T1000 (cell line): Measurements from ENCODE around the gene MTUS2.

Experiments used
- DNase-seq: peaks from one replicate; lab custom pipeline; 2025; ENCODE audit warnings: mixed read lengths; lab: John Stamatoyannopoulos, UW

MTUS2 gene

DNA sequence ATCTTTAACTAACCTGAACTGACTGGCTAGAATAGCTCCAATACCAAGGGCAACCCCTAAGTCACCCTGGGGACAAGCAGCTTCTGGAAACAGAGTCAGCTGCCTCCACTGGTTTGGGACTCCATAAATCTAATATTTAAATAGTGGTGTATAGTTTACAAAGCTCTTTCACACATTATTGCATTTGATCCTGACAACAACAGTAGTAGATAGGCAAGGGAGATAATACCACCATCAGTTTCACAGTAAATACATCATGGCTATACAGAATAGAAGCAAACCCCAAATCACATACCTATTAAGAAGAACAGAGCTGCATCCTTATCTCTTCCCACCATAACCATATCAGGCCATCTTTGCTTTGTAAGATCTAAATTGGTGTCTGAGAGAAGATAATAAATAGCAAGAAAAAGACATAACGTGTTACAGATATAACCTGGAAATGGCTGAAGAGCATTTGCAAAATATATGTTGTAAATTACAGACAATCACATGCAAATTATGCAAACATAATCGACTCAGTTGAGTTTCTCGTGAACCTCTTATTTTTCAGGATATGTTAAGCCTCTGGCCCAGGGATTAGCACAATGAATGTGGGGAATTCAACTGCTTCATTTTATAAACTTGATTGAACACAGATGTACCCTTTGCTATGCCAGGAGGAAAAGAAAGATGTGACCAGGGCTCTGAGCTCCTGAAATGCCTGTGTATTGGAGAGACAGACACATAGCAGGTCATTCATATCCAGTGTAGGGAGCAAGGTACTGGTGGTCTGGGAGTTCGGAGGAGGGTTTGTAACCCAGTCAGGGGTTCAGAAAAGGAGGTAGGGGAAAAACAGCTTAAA lies 632.9 kb downstream of the MTUS2 start:
- no peak for DNase-seq

DNA sequence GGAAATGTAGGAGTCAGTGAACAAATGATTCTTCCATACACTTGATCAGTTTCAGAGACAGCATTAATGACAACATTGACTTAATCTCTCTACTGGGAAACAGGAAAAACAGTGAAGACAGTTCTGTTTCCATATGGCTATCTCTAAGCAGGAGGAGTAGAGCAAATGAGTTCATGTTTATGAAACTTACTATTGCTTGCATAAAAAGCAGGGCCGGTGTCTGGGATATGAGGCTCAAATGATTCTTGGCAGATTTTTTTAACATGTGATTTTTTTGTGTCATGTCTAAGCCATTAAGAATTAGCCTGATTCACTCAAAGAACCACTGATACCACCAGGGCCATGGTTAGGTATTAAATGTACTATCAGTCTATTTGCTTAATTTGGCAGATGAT lies 633.5 kb downstream of the MTUS2 start:
- DNase-seq, result no peak

DNA sequence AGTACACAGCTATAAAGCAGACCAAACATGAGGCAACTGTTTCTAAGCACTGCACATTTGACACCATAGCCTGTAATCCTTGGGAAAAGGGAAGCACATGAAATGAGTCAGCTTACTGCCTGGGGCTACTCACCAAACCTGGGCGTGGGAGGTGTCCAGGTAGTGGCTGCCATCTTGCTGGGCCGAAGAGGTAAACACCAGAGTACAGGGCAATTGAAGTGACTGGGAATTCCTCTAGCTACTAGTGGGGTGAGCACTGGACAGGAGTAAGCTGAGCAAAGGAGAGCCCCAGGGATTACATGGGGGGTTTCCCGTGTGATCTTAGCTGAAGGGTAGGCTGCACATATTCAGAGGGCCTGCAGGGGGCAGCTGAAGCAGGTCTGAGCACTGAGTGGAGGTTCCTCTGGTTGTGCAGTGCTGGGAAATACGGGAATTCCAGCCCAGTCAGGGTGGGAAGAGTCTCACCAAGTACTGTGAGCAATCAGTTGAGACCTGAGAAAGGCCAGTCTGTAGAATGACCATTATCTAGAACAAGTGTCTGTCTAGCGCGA lies 634.9 kb downstream of the MTUS2 start:
- DNase-seq, result no peak

DNA sequence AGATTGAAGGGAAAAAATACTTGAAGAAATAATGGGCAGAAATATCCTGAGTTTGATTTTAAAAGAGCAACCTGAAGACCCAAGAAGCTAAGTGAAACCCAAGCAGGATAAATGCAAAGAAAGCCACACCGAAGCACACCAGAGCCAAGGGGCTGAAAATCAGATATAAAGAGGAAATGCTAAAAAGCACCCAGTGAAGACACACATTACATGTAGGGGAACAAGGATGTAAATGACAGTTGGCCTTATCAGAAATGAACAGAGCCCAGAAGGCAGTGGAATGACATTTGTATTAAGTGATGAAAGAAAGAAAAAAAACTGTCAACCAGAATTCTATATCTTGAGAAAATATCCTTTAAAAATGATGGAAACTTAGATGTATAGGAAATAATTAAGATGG lies 636.3 kb downstream of the MTUS2 start:
- no peak for DNase-seq

DNA sequence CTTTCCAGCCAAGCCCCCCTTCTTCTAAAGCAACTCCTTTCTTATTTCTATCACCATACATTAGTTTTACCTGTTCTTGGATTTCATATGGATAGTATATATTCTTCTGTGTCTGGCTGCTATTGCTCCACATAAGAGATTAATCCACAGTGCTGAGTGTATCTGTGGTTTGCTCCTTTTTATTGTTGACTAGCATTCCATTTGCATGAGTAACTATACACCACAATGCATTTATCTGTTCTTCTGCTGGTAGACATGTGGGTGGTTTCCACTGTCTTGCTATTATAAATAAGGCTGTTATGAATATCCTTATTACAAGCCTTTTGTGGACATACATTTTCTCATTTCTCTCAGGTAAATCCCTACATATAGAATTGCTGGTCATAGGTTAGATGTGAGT lies 637.2 kb downstream of the MTUS2 start:
- no peak for DNase-seq

DNA sequence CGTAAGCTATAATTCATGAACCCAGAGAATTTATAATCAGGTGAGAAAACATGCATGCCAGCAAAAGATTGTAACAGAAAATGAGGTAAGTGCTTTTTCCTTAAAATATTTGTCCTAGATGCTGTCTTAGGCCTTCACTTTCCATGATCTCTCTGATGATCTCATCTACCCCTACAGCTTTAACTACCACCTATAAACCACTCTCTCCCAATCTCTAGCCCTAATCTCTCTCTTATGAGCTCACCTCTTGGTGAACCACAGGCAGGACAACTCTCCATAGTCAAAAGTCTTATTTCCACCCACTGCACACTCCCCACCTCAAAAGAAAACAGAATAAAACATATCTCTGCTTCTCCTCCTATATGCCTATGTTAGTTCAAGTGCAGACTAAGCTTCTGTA lies 638.3 kb downstream of the MTUS2 start:
- no peak for DNase-seq

DNA sequence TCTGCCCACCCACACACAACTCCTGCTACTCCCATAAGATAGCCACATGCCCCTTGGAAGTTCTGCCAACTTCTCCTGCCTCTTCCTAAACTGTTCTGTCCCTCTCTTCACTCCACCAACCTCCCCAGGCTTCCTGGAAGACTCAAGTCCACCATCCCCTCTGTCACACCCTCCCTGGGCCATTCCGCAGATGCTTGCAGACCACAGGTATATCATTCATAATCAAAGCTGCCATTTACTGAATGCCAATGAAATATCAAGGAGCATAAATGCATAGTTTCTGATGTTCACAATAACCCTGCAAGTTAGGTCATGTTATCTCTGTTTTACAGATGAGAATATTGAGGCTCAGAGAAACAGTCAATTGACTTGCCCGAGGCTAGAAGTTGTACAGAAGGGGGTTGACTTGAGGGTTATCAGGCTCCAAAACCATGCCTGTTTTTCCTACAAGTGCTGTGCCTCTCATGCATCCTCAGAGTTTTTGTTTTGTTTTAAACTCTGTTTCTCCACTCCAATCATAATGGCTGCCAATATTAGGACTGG lies 639.7 kb downstream of the MTUS2 start:
- DNase-seq, result no peak

DNA sequence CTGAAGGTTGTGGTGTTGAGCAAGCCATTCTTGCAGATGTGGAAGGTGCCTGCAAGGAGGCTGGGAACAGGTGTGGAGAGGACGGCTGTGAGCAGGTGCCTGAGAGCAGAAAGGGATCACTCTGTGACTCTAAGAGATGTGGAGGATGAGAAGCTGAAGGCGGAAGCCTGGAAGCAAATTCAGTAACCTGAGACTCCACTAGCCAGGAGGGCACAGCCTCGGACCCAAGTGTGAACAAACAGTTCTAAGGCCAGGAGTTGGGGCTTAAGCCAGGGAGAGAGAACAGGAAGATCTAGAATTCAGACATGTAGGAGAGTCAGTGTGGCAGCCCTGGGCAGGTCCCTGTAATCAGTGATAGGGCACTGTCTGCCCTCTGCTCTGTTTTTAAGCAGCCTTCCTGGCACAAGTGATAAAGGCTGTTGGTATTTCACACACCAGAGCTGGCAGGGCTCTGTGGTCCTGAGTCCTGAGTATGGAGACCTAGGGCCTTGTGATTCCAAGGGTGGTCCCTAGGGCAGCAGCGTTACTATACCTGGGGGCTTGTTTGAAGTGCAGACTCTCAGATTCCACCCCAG lies 644.1 kb downstream of the MTUS2 start:
- no peak for DNase-seq

DNA sequence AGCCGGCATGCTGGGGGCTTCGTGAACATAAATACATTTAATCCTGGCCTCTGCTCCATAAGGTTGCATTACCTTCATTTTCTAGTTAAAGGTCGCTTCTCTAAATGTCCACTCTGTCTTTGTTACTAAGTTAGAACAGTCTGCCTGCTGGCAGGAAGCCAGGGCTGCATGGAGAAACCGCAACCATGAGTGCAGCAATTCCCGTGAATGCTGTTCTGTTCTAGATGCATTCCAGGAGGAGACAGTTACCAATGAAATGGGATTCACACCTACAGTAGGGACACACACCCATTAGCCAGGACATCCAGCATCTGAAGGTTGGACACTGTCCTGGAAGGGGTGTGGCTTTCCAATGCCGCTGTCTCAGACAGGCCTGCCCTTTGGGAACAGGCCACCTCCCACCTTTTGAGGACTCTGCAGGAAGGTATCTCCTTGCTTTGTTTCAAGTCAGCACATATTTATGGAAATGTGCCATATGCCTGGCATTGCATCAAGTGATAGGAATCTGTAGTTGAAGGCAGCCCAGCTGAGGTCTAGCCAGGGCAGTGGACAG lies 645.7 kb downstream of the MTUS2 start:
- no peak for DNase-seq

DNA sequence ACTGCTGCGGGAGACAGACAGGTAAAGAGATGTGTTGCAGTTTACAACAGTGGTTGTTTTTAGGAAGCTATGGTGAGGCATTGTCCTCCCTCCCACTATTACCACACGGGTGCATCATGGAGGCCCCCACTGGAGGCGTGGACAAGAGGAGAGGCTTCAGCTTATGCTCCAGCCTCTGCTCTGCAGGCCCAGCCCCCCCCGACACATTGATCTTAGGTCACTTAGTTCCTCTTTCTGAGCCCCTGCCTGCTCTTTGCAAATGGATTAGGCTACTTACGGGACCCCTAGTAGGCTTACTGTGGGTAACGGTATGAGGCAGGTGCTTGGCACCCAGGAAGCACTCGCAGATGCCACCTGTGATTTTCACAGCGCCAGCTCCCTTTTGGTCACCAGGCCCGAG lies 651.4 kb downstream of the MTUS2 start:
- no peak for DNase-seq

DNA sequence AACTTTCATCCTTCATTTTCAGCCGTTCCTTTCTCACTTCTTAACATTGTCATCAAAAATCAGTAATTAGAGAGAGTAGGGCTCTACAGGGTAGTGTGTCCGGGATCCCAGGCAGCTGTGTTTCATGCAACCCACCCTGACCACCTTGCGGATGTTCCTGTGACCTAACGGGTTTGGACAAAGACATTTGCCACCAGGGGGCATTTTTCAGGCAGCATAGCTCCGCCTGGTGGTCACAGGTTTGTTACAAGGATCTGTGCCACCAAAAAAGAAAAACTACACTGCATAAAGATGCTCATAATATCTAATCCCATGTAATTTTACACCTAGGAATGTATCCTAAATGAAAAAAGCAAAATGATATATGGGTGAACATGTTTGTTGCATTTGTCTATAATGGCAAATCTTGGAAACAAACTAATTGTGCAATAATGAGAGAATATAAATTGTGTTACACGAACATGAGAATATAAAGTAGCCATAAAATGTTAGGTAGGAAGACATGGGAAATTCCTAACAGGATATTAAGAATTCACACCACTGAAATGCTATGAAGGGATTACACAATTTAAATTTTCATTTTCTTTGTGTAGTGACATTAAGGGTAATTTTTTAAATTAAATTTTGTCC lies 652.3 kb downstream of the MTUS2 start:
- DNase-seq, result no peak

DNA sequence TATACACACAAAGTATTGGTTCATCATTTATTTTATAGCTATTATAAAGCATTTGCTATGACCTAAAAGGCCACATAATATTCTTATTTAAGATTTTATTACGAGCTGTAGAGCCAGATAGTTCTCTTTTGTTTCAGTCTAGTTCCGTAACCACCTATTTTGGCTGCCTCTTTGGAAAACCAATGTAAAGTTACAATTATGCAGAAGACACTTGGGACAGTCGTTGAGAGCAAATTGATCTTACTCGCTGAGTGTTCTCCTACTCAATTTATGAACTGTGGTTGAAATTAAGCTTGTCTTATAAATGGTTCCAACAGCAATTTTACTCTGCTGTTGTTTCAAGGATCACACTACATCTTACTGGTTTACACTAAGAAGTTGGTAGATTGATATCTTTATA lies 653.0 kb downstream of the MTUS2 start:
- no peak for DNase-seq

DNA sequence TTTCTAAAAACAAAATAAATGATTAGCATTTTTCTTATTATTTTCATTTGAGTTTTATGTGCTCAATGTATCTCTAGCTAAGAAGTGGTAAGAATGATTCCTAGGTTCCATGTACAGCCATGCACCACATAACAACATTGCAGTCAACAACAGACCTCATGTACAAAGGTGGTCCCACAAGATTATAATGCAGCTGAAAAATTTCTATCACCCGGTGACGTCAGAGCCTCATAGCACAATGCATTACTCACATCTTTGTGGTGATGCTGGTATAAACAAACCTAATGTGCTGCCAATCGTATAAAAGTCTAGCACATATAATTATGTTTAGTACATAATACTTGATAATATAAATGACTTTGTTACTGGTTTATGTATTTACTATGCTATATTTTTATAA lies 654.9 kb downstream of the MTUS2 start:
- DNase-seq, result no peak

DNA sequence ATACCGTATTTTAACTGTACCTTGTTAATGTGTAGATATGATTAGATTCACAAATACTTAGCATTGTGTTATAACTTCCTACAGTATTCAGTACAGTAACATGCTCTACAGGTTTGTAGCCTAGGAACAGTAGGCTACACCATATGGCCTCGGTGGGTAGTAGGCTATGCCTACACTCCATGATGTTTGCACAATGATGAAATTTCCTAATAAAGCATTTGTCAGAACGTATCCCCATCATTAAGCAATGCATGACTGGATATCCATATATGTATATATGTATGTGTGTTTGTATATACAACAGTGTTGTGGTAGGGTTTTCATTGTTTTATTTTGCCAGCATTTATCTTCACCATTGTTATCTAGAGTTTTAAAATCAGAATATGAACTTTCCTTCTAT lies 655.9 kb downstream of the MTUS2 start:
- DNase-seq, result no peak

DNA sequence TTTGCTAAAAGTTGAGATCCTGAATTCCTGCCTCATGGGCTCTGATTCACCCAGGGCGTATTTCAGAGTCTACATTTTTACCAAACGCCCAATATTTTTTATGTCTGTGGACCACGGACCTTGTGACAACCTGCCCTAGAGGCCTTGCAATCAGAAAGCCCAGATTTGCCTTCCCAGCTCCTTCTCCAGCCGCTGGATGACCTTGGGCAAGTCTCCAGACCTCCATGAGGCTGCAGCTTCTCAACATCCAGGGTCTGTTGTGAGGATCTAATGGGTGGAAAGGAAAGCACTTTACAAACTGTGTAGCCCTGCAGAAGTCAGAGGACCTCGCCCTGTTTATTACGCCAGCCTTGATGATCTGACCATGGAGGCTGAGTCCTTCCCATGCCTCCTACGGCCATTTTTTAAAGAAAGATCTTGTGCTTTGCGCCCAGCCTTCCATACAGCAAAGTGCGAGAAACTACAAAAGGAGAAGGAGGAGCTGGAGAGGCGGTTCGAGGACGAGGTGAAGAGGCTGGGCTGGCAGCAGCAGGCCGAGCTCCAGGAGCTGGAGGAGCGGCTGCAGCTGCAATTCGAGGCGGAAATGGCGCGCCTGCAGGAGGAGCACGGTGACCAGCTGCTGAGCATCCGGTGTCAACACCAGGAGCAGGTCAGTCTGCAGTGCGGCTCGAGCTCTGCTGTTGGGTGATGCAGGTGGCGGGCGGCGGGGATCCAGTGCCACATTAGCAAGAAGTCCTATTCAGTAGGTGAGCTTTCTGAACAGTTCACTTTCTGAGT lies 659.8 kb downstream of the MTUS2 start:
- DNase-seq, result no peak

DNA sequence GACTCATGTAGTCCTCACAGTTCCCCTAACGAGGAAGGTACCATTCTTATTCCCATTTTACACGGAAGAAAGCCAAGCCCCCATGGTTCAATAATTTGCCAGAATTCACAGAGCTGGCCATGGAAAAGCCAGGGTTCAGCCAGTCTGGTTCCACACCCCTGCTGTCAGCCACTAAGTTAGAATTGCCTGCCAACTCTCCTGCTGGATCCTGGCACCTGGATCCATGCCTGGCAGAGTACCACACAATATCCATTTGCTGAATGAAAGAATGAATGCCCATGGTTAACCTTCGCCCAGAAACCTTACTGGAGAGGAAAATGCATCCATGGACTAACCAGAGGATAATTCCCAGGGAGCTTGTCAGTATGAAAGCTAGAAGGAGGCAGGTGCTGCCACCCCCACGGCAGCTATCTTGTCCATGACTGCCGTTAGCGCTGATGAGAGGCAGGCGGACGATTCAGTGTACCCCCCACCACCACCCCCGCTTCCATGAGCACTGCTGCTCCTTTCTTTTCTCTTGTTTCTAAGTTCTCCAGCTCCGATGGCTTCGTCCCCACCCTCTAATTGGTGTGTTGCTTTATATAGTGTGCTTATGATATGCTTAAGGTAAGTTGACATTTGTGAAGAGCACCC lies 660.9 kb downstream of the MTUS2 start:
- DNase-seq, result no peak

DNA sequence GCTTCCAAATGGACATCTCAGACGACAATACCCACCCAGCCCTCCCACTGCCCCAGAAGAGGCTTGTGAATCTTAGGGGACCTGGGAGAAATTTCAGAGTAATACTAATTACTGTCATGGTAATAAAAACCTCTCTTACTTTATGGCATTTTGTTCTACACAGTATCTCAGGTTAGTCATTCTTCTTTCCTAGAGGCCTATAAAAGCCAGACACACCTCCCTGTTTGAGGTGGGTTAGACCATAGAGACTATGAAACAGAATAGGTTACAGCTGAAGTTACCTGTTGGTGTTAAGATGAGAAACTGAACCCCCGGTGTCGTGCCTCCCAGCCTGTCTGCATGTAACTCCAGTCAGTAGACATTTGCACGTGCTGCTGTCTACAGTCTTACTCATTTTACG lies 661.5 kb downstream of the MTUS2 start:
- no peak for DNase-seq

DNA sequence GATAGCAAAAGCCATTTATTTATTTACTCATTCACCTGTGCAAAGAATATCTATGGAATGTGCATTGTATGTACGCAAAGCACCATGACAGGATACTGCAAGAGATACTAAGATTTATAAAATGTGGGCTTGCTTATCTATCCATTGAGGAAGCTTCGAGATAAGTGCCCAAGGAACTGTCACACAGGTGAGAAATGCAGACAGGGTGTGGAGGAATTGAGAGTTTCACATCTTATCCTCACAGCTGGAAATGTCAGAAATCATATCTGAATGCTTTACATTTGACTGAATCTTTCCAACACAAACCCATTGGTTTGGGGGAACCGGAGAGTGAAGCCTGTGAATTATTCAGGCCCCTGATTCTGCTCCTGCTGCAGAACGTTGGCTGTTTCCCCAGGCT lies 662.4 kb downstream of the MTUS2 start:
- no peak for DNase-seq

DNA sequence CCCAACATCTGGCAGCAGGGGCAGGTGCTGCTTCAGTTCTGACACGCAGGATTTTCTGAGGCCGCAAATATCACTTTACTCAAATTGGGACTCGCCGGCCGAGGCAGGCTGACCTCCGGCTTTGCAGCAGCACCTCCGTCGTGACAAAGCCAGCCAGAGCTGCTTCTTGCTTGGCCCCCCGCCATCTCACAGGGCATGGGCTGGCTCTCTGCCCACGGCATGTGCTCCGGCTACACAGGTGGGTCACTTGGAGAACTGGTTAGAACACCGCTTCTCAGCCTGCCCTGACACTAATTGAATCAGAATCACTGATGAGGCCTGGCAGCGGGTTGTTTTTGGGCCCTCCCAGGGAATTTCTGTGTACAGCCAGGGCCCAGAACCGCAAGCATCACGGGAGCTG lies 663.1 kb downstream of the MTUS2 start:
- DNase-seq, result no peak

DNA sequence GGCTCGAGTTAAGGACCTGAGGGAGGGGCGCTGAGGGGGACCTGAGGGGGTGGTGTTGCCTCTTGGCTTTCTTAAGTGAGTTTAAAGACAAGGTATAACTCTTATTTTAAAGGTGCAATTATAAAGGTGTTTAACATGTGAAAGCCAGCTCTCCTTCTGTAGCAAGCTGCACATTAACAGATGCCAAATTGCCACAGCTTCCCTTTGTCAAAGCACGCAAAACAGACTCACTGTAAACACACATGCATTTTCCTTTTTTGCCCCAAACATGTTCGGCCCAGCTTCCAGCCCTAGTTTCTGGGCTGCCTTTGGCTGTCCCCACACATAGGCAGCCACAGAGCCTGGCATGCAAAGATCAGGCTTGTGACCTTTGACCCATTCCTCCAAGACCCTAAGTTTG lies 663.5 kb downstream of the MTUS2 start:
- DNase-seq, result no peak

DNA sequence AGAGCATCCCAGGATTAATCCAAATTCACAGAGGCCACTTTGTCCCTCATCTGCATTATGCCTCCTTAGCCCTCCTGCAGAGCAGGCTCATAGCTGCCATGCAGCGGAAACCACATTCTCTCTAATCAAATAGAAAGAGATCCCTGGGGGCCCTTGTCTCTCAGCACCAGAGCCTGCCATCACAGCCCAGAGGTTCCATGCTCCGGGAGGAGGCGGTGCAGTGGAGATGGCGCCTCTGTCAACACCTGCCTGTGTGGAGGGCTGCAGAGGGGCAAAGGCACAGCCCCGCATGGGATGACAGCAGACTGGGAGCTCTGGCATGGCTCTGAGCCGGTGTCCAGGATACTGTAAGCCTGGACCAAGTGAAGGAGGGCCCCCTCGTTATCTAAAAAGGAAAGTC lies 664.1 kb downstream of the MTUS2 start:
- no peak for DNase-seq
